Measurements from ENCODE around the gene SCGB3A1.

Gene SCGB3A1

DNA sequence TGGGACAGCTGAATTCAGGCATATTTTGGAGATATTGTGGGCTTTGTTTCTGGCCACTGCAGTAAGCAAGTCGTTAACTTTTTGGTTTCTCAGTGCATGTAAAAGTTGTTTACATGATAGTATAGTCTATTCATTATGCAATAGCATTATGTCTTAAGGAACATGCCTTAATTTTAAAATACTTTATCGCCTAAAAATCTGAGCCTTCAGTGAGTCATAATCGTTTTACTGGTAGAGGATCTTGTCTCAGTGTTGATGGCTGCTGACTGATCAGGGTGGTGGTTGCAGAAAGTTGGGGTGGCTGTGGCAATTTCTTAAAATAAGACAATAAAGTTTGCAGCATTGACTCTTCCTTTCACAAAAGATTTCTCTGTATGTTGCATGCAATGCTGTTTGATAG lies 5.1 kb downstream of the SCGB3A1 start:
- Histone ChIP-seq H3K4me1 (ENCODE audit: insufficient read depth, insufficient read length) (no peaks in the 10 kb centered on the region), H3K9ac (ENCODE audit: insufficient read length, low read depth) (no peak overlapping the region), H3K4me3 (ENCODE audit: insufficient read length, low read depth) (no peak overlapping the region), H3K27me3 (ENCODE audit: insufficient read depth, insufficient read length) (peaks cover 34% of the 10 kb centered on the region), H3K36me3 (ENCODE audit: insufficient read depth, insufficient read length, low read length) (no peaks in the 10 kb centered on the region), H3K9me3 (ENCODE audit: insufficient read depth, low read length) (no peaks in the 10 kb centered on the region)
- TF ChIP-seq SUZ12 (IDR thresholded peaks at IDR 0.05; ENCODE audit: extremely low read depth, insufficient read depth, insufficient read length) (no peak), ZNF274 (IDR thresholded peaks at IDR 0.05; ENCODE audit: low read depth, low read length) (no peak), YY1 (IDR thresholded peaks at IDR 0.05; ENCODE audit: insufficient read depth, insufficient read length) (no peak)
- DNase-seq (ENCODE audit: low read depth, low spot score), result no peak

- Histone ChIP-seq H3K9me3 (ENCODE audit: insufficient read depth, low read length) (no peaks in the 10 kb centered on the region), H3K36me3 (ENCODE audit: insufficient read depth, insufficient read length, low read length) (no peaks in the 10 kb centered on the region), H3K4me3 (ENCODE audit: insufficient read length, low read depth) (no peak overlapping the region), H3K9ac (ENCODE audit: insufficient read length, low read depth) (no peak overlapping the region), H3K27me3 (ENCODE audit: insufficient read depth, insufficient read length) (peaks cover 9% of the 10 kb centered on the region), H3K4me1 (ENCODE audit: insufficient read depth, insufficient read length) (no peaks in the 10 kb centered on the region)
- TF ChIP-seq SUZ12 (IDR thresholded peaks at IDR 0.05; ENCODE audit: extremely low read depth, insufficient read depth, insufficient read length) (no peak), ZNF274 (IDR thresholded peaks at IDR 0.05; ENCODE audit: low read depth, low read length) (no peak), YY1 (IDR thresholded peaks at IDR 0.05; ENCODE audit: insufficient read depth, insufficient read length) (no peak)
- no peak for DNase-seq (ENCODE audit: low read depth, low spot score)
Measured at GRCh38 chr5:180583738-180584137, 7.6 kb downstream of the SCGB3A1 start.

DNA sequence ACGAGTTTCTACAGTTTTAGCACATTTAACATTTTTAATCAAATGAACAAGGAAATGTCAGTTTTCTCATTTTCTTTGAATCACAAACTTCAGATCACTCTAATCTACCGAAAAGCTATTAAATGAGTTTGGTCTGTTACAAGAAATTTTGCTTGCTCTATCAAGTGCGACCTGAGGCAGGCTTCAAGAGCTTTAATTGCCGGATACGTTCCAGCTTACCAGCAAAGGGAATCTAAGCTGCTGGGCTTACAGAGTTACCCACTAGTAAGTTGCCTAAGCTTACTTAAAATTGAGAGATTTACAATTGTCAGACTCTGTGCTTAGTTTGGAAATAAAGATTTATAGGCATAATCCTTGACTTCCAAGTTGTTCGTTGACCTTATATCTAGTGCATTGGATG lies 10.6 kb downstream of the SCGB3A1 start:
- Histone ChIP-seq H3K36me3 (ENCODE audit: insufficient read depth, insufficient read length, low read length) (peaks cover 18% of the 10 kb centered on the region), H3K9ac (ENCODE audit: insufficient read length, low read depth) (no peak overlapping the region), H3K9me3 (ENCODE audit: insufficient read depth, low read length) (no peaks in the 10 kb centered on the region), H3K27me3 (ENCODE audit: insufficient read depth, insufficient read length) (no peaks in the 10 kb centered on the region), H3K4me1 (ENCODE audit: insufficient read depth, insufficient read length) (no peaks in the 10 kb centered on the region), H3K4me3 (ENCODE audit: insufficient read length, low read depth) (no peak overlapping the region)
- DNase-seq (ENCODE audit: low read depth, low spot score), result no peak
- no peak for TF ChIP-seq ZNF274 (IDR thresholded peaks at IDR 0.05; ENCODE audit: low read depth, low read length)
- no peak for TF ChIP-seq YY1 (IDR thresholded peaks at IDR 0.05; ENCODE audit: insufficient read depth, insufficient read length)
- TF ChIP-seq SUZ12 (IDR thresholded peaks at IDR 0.05; ENCODE audit: extremely low read depth, insufficient read depth, insufficient read length), result no peak

DNA sequence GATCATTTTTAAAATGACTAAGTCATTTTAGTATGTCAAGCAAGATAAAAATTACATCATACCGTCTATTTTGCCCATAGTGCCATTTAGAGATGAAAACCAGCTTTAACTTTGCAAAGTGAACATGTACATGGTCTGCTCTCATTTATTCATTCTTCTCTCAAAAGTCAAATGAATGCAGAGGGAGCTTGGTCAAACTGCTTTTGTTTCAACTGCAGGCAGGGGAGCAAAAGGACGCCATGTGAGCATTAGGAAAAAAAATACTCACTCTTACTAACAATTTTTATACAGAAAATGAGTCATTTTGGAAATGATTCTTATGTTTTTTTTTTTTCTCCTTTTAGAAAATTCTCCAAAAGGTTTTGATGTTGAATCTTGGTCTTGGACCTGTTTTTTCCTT lies 15.7 kb downstream of the SCGB3A1 start:
- Histone ChIP-seq H3K4me1 (ENCODE audit: insufficient read depth, insufficient read length) (no peaks in the 10 kb centered on the region), H3K36me3 (ENCODE audit: insufficient read depth, insufficient read length, low read length) (peaks cover 45% of the 10 kb centered on the region), H3K4me3 (ENCODE audit: insufficient read length, low read depth) (no peak overlapping the region), H3K27me3 (ENCODE audit: insufficient read depth, insufficient read length) (no peaks in the 10 kb centered on the region), H3K9me3 (ENCODE audit: insufficient read depth, low read length) (no peaks in the 10 kb centered on the region), H3K9ac (ENCODE audit: insufficient read length, low read depth) (no peak overlapping the region)
- TF ChIP-seq ZNF274 (IDR thresholded peaks at IDR 0.05; ENCODE audit: low read depth, low read length), result no peak
- TF ChIP-seq SUZ12 (IDR thresholded peaks at IDR 0.05; ENCODE audit: extremely low read depth, insufficient read depth, insufficient read length), result no peak
- no peak for TF ChIP-seq YY1 (IDR thresholded peaks at IDR 0.05; ENCODE audit: insufficient read depth, insufficient read length)
- no peak for DNase-seq (ENCODE audit: low read depth, low spot score)

DNA sequence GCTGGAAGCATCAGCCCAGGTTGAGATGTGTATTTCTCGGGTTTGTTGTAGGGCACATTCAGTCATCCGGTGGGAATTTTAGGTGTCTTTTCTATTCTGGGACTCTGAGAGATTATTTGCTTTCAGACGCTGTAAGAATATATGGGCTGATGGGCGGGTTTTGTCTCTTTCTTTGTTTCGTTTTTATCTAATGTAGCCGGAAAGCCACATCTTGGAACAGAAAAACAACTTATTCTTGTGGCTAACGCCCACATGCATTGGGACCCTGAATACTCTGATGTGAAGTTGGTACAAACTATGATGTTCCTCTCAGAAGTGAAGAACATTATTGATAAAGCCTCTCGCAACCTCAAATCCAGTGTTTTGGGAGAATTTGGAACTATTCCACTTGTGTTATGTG lies 22.4 kb downstream of the SCGB3A1 start:
- TF ChIP-seq ZNF274 (IDR thresholded peaks at IDR 0.05; ENCODE audit: low read depth, low read length) (no peak), SUZ12 (IDR thresholded peaks at IDR 0.05; ENCODE audit: extremely low read depth, insufficient read depth, insufficient read length) (no peak), YY1 (IDR thresholded peaks at IDR 0.05; ENCODE audit: insufficient read depth, insufficient read length) (no peak)
- no peaks in the 10 kb centered on the region for H3K4me1 ChIP-seq (ENCODE audit: insufficient read depth, insufficient read length)
- DNase-seq (ENCODE audit: low read depth, low spot score), result no peak
- no peak overlapping the region for H3K9ac ChIP-seq (ENCODE audit: insufficient read length, low read depth)
- peaks cover 61% of the 10 kb centered on the region for H3K36me3 ChIP-seq (ENCODE audit: insufficient read depth, insufficient read length, low read length)
- H3K9me3 ChIP-seq (ENCODE audit: insufficient read depth, low read length), result no peaks in the 10 kb centered on the region
- H3K4me3 ChIP-seq (ENCODE audit: insufficient read length, low read depth), result no peak overlapping the region
- no peaks in the 10 kb centered on the region for H3K27me3 ChIP-seq (ENCODE audit: insufficient read depth, insufficient read length)

DNA sequence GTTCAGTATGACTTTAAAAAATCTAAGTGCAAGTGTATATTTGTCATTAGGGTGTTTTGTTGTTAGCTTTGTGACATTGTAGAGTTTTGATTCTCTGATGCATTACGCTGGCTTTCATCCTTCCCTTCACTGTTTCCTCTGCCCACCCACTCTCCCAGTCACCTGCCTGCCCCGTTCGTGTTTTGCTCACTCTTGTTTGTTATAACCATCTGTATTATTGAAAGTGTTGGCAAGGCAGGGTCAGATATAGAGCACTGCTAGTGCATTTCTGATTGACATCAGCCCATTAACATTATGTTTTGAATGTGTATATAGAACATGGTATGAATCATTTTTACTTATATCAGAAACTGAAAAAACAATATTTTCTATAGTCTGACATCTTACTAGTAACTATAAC lies 27.3 kb downstream of the SCGB3A1 start:
- Histone ChIP-seq H3K36me3 (ENCODE audit: insufficient read depth, insufficient read length, low read length) (peaks cover 54% of the 10 kb centered on the region), H3K27me3 (ENCODE audit: insufficient read depth, insufficient read length) (no peaks in the 10 kb centered on the region), H3K9ac (ENCODE audit: insufficient read length, low read depth) (no peak overlapping the region), H3K9me3 (ENCODE audit: insufficient read depth, low read length) (no peaks in the 10 kb centered on the region), H3K4me1 (ENCODE audit: insufficient read depth, insufficient read length) (no peaks in the 10 kb centered on the region), H3K4me3 (ENCODE audit: insufficient read length, low read depth) (no peak overlapping the region)
- no peak for TF ChIP-seq YY1 (IDR thresholded peaks at IDR 0.05; ENCODE audit: insufficient read depth, insufficient read length)
- no peak for TF ChIP-seq SUZ12 (IDR thresholded peaks at IDR 0.05; ENCODE audit: extremely low read depth, insufficient read depth, insufficient read length)
- no peak for TF ChIP-seq ZNF274 (IDR thresholded peaks at IDR 0.05; ENCODE audit: low read depth, low read length)
- DNase-seq (ENCODE audit: low read depth, low spot score), result no peak

DNA sequence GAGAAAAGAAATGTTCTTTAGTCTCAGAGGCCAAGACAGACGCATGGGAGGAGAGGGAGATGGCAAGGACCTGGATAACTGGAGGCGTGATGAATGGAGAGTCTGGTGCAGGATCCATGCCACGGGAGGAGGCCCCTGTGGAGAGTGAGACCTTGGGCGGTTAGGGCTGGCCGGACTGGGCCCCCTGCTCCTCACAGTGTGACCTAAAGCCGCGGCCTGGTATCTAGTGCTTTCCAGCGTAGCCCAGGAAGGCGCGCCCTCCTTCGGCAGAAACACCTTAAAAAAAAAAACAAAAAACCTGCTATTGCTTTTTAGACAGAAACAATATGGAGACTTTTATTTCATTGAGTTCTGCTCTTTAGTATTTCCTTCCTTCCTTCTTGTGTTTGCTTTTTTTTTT lies 33.1 kb downstream of the SCGB3A1 start:
- TF ChIP-seq SUZ12 (IDR thresholded peaks at IDR 0.05; ENCODE audit: extremely low read depth, insufficient read depth, insufficient read length) (no peak), YY1 (IDR thresholded peaks at IDR 0.05; ENCODE audit: insufficient read depth, insufficient read length) (no peak), ZNF274 (IDR thresholded peaks at IDR 0.05; ENCODE audit: low read depth, low read length) (no peak)
- peaks cover 39% of the 10 kb centered on the region for H3K36me3 ChIP-seq (ENCODE audit: insufficient read depth, insufficient read length, low read length)
- no peak for DNase-seq (ENCODE audit: low read depth, low spot score)
- H3K9ac ChIP-seq (ENCODE audit: insufficient read length, low read depth), result no peak overlapping the region
- no peaks in the 10 kb centered on the region for H3K27me3 ChIP-seq (ENCODE audit: insufficient read depth, insufficient read length)
- H3K4me1 ChIP-seq (ENCODE audit: insufficient read depth, insufficient read length), result no peaks in the 10 kb centered on the region
- no peaks in the 10 kb centered on the region for H3K9me3 ChIP-seq (ENCODE audit: insufficient read depth, low read length)
- no peak overlapping the region for H3K4me3 ChIP-seq (ENCODE audit: insufficient read length, low read depth)
